Endothelial cell of umbilical vein (primary cell): Measurements from ENCODE around the gene AMDHD2. TPM values are rescaled to one million over a fixed set of nuclear protein-coding genes. Genes with fewer than 3 reads are reported as not detected.

Source experiments
- BruUV-seq: library from RNA; stranded (reverse); fragments of 400-500 nt; replicated peaks from 2 replicates; lab custom pipeline; 2021; lab: Mats Ljungman, UMichigan
- CTCF ChIA-PET: fragments of 300-600, 350-600 bp; sonication (Branson Sonifier 250); formaldehyde crosslinking; loops from one replicate; lab custom pipeline; 2021; ENCODE audit warnings: antibody characterized with exemption, inconsistent platforms; lab: Charles Lee
- POLR2A ChIA-PET: fragments of 300-600, 350-600 bp; sonication (Branson Sonifier 250); formaldehyde crosslinking; loops from one replicate; lab custom pipeline; 2021; ENCODE audit warnings: antibody characterized with exemption, inconsistent platforms; lab: Charles Lee
- DNase-seq: peaks from one replicate; pipeline ENCODE4 v3.0.0-alpha.2; 2011; ENCODE audit warnings: low read depth, low spot score
- FAIRE-seq: peaks from 2 replicates; lab custom pipeline; 2011; peaks lifted over from hg19 to GRCh38; lab: Jason Lieb, UNC
- H2AFZ ChIP-seq: 2 replicates; pipeline ENCODE4 v1.6.0; 2012; ENCODE audit warnings: low read depth, low read length, control low read depth, inconsistent platforms
- H3K27ac ChIP-seq: 2 replicates; pipeline ENCODE4 v1.5.1; 2011; ENCODE audit warnings: low read depth, mild to moderate bottlenecking, control low read depth, low read length, moderate library complexity; ENCODE audit not compliant: insufficient read depth
- H3K27me3 ChIP-seq, 2 experiments: 2 replicates each; pipeline versions ENCODE4 v1.6.0 to v1.6.1; 2011; ENCODE audit warnings: low read length in 2 of 2, mixed read lengths in 1 of 2; ENCODE audit not compliant: control insufficient read depth in 2 of 2, insufficient read depth in 2 of 2
- H3K36me3 ChIP-seq, 2 experiments: 2 replicates in 1 of 2; 3 replicates in 1 of 2; pipeline ENCODE4 v1.5.1; 2011; ENCODE audit warnings: low read length in 2 of 2, mild to moderate bottlenecking in 1 of 2, moderate library complexity in 1 of 2; ENCODE audit not compliant: control insufficient read depth in 2 of 2, insufficient read depth in 2 of 2; ENCODE audit errors: extremely low read depth in 1 of 2
- H3K4me1 ChIP-seq: 3 replicates; pipeline ENCODE4 v1.5.1; 2011; ENCODE audit warnings: mild to moderate bottlenecking, low read length; ENCODE audit not compliant: control insufficient read depth, insufficient read depth; ENCODE audit errors: extremely low read depth
- H3K4me2 ChIP-seq: 2 replicates; pipeline ENCODE4 v1.6.1; 2011; ENCODE audit warnings: low read length, control low read depth, mixed read lengths; ENCODE audit not compliant: insufficient read depth
- H3K4me3 ChIP-seq, 3 experiments: fragments of 200-600 bp in 1 of 3; sonication (generic), shearing (Covaris generic) in 1 of 3; replicated peaks in 1 of 3; 2 replicates each; pipeline ENCODE4 v1.5.1; 2011 to 2016; ENCODE audit warnings: control low read depth in 3 of 3, low read length in 3 of 3, mild to moderate bottlenecking in 2 of 3, inconsistent platforms in 1 of 3, low read depth in 1 of 3, moderate library complexity in 1 of 3; ENCODE audit not compliant: insufficient read depth in 1 of 3
- H3K79me2 ChIP-seq: 2 replicates; pipeline ENCODE4 v1.6.0; 2012; ENCODE audit warnings: low read length, inconsistent platforms; ENCODE audit not compliant: control insufficient read depth, insufficient read depth
- H3K9ac ChIP-seq: replicated peaks from 2 replicates; pipeline ENCODE3; 2011; ENCODE audit warnings: low read length, control low read depth; ENCODE audit not compliant: insufficient read depth; ENCODE audit errors: extremely low read depth
- H3K9me1 ChIP-seq: replicated peaks from 3 replicates; pipeline ENCODE4 v1.6.0; 2011; ENCODE audit warnings: mild to moderate bottlenecking, low read length; ENCODE audit not compliant: control insufficient read depth, insufficient read depth; ENCODE audit errors: extremely low read depth
- H3K9me3 ChIP-seq: replicated peaks from 2 replicates; pipeline ENCODE4 v1.5.1; 2012; ENCODE audit warnings: low read length, inconsistent platforms; ENCODE audit not compliant: control insufficient read depth, insufficient read depth
- H4K20me1 ChIP-seq: replicated peaks from 2 replicates; pipeline ENCODE3; 2011; ENCODE audit warnings: mild to moderate bottlenecking, low read length; ENCODE audit not compliant: control insufficient read depth, insufficient read depth; ENCODE audit errors: extremely low read depth
- EZH2 ChIP-seq: IDR thresholded peaks from 2 replicates; pipeline ENCODE4 v1.6.1; 2012; ENCODE audit warnings: borderline replicate concordance, low read depth, mild to moderate bottlenecking, moderate library complexity, low read length, inconsistent platforms; ENCODE audit not compliant: severe bottlenecking
- FOS ChIP-seq: IDR thresholded peaks from 2 replicates; pipeline ENCODE4 v1.6.1; 2011; ENCODE audit warnings: mild to moderate bottlenecking, low read length, moderate library complexity, borderline replicate concordance; ENCODE audit not compliant: insufficient read depth
- GATA2 ChIP-seq: IDR thresholded peaks from 2 replicates; pipeline ENCODE4 v1.7.0; 2011; ENCODE audit warnings: low read depth, mild to moderate bottlenecking, moderate library complexity, mixed read lengths, low read length; ENCODE audit not compliant: insufficient read length, insufficient read depth
- JUN ChIP-seq: IDR thresholded peaks from 2 replicates; pipeline ENCODE4 v1.6.1; 2011; ENCODE audit warnings: borderline replicate concordance, low read depth; ENCODE audit not compliant: insufficient read length, insufficient read depth
- MYC ChIP-seq: IDR thresholded peaks from one replicate; pipeline ENCODE4 v1.6.1; 2011; ENCODE audit warnings: mild to moderate bottlenecking, low read depth, low read length
- POLR2A ChIP-seq: IDR thresholded peaks from 2 replicates; pipeline ENCODE4 v1.6.1; 2012; ENCODE audit warnings: low read depth, mild to moderate bottlenecking, control low read depth, low read length
- POLR2AphosphoS5 ChIP-seq: IDR thresholded peaks from 2 replicates; pipeline ENCODE4 v1.6.1; 2012; ENCODE audit warnings: low read depth, mild to moderate bottlenecking, control low read depth, low read length, moderate library complexity; ENCODE audit not compliant: insufficient read depth
- dilution Hi-C: fragments of 300-500 bp; cut with MboI; formaldehyde crosslinking; loops from one replicate; pipeline ENCODE4 v1.15.0; 2019; ENCODE audit warnings: low sequenced_read_pairs; ENCODE audit not compliant: extremely low pct_ligation_motif_present
- intact Hi-C: fragments of 100-400 bp; cut with micrococcal nuclease; formaldehyde crosslinking; loops from one replicate; pipeline ENCODE4 v1.10.0; 2022
- polyA plus RNA-seq, 4 experiments: library from polyadenylated mRNA; depleted of rRNA in 3 of 4; stranded (reverse) in 3 of 4; unstranded in 1 of 4; fragments of >200 nt; gene quantifications; 2 replicates each; pipeline versions ENCODE4 v1.2.1 to v1.2.3, GENCODE V29; 2011 to 2012; ENCODE audit warnings: missing spikeins in 1 of 4
- total RNA-seq: library from RNA; stranded (reverse); gene quantifications from 2 replicates; pipeline ENCODE4 v1.2.3, GENCODE V29; 2021
- TF ChIP-seq, protein P1 (sequence below), 2 donors: IDR thresholded peaks; 1 replicate in 1 of 2; 2 replicates in 1 of 2; pipeline ENCODE4 v1.5.1; 2011; ENCODE audit warnings: low read length in 2 of 2, mild to moderate bottlenecking in 2 of 2, moderate library complexity in 2 of 2, control low read depth in 1 of 2, inconsistent platforms in 1 of 2, low read depth in 1 of 2; ENCODE audit not compliant: insufficient read depth in 1 of 2; ENCODE audit errors: extremely low read depth in 1 of 2
- TF ChIP-seq, protein P2 (sequence below): IDR thresholded peaks from 2 replicates; pipeline ENCODE4 v1.6.1; 2011; ENCODE audit not compliant: insufficient read depth, insufficient read length

AMDHD2 gene
- total and polyA plus RNA-seq, 2 donors (not counting 3 experiments of a cell fraction or from before 2014, with no cell fraction given): 39.4 to 59.5 TPM

DNA sequence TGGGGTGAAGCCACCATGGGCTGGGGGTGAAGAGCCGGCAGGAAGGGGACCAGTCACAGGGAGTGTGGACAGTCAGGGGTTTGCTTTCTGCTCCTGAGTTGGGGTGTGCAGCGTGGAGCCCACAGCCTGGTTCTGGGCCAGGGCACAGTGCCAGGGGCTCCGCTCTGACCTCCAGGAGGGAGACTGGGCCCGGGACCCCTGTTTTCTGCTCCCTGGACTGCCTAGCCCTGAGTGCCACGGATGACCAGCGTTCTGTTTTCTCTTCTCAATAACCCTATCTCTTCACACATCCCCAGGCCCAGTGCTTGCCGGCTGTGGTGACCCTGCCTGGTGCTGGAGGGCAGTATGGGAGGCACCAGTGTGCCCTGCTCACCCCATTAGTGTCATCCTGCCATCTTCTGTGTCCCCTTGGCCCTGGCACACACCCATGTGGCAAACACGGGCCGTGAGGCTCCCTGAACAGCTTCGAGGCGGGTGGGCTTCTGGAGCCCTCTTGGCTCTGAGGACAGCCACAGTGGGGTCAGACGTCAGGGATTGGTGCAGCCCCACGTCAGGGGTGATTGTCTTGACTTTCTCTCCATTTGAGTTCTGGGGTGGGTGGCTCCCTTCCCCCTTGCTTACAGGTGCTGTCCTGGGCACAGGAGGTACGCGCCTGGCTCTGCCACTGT lies 9.9 kb downstream of the AMDHD2 start:
- DNase-seq (no peak), FAIRE-seq (no peak)
- Histone ChIP-seq H3K9ac (no peak overlapping the region), H3K36me3 (peaks cover 2 to 30% of the 10 kb centered on the region in 2 experiments), H3K9me1 (no peaks in the 10 kb centered on the region), H4K20me1 (no peaks in the 10 kb centered on the region), H3K4me3 (no peak overlapping the region), H3K27me3 (no peaks in the 10 kb centered on the region), H2AFZ (no peak overlapping the region), H3K4me2 (no peak overlapping the region), H3K9me3 (no peaks in the 10 kb centered on the region), H3K4me1 (peaks cover 13% of the 10 kb centered on the region), H3K27ac (no peak overlapping the region), H3K79me2 (no peaks in the 10 kb centered on the region)
- CTCF ChIA-PET: no interaction called here
- POLR2A ChIA-PET: no interaction called here
- intact Hi-C loops: no loop called here
- TF ChIP-seq MYC (no peak), POLR2A (no peak), EZH2 (no peak), JUN (no peak), FOS (no peak), POLR2AphosphoS5 (no peak), GATA2 (no peak)
- TF ChIP-seq, protein P1, sequence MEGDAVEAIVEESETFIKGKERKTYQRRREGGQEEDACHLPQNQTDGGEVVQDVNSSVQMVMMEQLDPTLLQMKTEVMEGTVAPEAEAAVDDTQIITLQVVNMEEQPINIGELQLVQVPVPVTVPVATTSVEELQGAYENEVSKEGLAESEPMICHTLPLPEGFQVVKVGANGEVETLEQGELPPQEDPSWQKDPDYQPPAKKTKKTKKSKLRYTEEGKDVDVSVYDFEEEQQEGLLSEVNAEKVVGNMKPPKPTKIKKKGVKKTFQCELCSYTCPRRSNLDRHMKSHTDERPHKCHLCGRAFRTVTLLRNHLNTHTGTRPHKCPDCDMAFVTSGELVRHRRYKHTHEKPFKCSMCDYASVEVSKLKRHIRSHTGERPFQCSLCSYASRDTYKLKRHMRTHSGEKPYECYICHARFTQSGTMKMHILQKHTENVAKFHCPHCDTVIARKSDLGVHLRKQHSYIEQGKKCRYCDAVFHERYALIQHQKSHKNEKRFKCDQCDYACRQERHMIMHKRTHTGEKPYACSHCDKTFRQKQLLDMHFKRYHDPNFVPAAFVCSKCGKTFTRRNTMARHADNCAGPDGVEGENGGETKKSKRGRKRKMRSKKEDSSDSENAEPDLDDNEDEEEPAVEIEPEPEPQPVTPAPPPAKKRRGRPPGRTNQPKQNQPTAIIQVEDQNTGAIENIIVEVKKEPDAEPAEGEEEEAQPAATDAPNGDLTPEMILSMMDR (IDR thresholded peaks at IDR 0.05; ENCODE audit: extremely low read depth in 1 of 2, insufficient read depth in 1 of 2, low read depth in 1 of 2, low read length in 2 of 2): no peak
- TF ChIP-seq, protein P2, sequence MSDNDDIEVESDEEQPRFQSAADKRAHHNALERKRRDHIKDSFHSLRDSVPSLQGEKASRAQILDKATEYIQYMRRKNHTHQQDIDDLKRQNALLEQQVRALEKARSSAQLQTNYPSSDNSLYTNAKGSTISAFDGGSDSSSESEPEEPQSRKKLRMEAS: no peak
- BruUV-seq: no TSS peak
- dilution Hi-C loops: no loop called here
